ENCODE data around the gene SPINT3.
"Not testable (repeated sequence)": the region's sequence is repeated elsewhere in the genome, so short reads cannot be mapped to it uniquely, and the experiment has no call there.

Gene SPINT3

DNA sequence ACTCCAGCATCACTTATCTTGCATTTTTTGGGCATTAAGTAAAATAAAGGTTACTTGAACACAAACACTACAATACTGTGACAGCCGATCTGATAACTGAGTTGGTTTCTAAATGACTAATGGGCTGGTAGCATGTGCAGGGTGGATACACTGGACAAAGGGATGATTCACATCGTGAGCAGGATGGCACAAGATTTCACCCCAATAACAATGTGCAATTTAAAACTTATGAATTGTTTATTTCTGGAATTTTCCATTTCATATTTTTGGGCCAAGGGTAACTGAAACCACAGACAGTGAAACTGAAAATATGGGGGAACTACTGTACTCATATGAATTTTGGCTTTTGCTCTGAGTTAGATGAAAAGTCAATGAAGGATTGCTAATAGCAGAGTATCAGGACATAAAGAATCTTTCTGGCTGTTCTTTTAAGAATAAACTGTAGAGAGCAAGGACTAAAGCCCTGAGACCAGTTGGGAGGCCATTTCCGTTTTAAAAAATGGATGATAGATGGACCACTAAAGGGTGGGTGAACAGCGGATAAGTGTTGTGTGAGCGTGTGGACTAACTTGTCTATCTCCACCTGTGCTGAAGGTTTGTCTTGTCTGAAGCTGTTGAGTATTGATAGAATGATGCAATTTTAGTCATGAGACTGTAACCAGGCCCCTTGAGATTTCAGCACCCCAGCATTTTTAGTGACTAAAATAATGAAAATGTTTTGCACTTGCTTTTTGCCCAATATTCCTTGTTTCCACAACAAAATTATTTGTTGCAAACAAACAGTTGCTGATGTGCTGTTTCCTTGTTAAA lies 8.2 kb downstream of the SPINT3 start:
- in situ Hi-C loops (cut with MboI; ENCODE audit: low pct_unique_long_range_greater_than_20kb, low sequenced_read_pairs), result no loop called here
- no peak for DNase-seq

DNA sequence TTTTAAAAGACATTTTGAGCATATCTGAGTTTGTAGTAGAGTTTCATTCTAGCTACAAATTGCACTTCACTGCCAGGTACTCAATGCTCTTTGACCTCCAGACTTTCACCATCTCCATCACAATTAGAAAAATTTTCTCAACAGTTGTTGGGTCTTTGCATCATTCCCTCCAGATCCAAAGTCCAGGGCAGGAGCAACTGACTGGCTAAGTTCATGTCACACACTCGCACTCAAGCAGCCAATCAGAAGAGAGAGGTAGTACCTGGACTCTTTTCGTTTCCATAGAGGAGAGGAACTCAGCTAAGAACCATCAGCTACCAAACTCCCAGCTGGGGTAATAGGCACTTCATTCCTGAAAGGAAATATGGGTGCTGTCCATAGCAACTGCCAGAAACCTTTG lies 9.0 kb downstream of the SPINT3 start:
- DNase-seq, result no peak
- in situ Hi-C loops (cut with MboI; ENCODE audit: low pct_unique_long_range_greater_than_20kb, low sequenced_read_pairs), result no loop called here

DNA sequence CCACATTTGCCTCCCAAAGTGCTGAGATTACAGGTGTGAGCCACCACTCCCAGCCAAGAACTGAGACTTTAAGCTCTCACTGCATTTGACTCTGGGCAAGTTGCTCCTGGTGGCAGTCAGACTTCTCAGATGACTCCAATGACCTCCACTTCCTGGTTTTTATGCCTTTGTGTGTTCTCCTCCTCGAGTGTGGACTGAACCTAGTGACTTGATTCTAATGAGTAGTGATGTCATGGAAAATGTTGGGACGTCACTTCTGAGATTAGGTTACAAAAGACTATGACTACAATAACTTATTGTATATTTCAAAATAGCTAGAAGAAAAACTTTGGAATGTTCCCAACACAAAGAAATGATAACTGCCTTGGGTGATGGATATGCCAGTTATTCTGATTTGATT lies 12.0 kb downstream of the SPINT3 start:
- in situ Hi-C loops (cut with MboI; ENCODE audit: low pct_unique_long_range_greater_than_20kb, low sequenced_read_pairs), result no loop called here

DNA sequence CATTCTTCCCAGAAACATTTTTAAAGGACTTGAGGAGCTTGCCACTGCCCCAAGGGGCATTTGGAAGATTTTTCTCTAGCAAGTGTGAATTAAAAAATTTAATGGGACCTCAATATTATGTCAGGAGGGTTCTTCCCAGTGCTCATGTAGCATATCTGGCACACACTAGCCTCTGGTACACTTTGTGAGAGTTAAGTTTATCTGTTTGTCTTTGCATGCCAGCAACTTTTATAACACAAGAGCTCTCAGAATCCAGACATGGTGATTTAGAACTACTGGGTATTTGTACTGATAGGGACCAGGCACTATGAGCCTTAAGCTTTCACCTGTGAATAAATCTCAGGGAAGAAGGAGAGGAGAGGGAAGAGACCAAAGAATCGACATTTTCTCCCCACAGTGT lies 12.9 kb downstream of the SPINT3 start:
- in situ Hi-C loops (cut with MboI; ENCODE audit: low pct_unique_long_range_greater_than_20kb, low sequenced_read_pairs), result no loop called here
- DNase-seq, result no peak

More for the DNA sequence above, 12.0 kb downstream of the SPINT3 start:
- no peak for DNase-seq

DNA sequence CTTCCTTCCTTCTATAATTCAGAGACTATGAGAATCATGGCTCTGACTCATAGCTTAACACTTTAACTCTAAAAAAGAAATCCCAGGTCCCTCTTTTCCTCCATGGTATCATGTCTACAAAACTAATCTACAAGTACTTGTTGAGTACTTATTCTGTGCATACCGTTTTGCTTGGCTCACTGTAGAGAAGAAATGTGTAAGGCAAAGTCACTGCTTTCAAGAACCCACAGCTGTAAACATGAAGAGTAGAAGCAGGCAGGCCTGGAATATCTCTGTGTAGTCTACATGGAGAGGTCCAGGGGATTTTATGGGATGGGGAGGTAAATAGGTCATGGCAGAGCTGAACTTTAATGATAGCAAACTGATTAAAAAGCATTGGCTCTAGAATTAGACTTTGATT lies 13.8 kb downstream of the SPINT3 start:
- in situ Hi-C loops (cut with MboI; ENCODE audit: low pct_unique_long_range_greater_than_20kb, low sequenced_read_pairs), result no loop called here
- DNase-seq, result no peak

DNA sequence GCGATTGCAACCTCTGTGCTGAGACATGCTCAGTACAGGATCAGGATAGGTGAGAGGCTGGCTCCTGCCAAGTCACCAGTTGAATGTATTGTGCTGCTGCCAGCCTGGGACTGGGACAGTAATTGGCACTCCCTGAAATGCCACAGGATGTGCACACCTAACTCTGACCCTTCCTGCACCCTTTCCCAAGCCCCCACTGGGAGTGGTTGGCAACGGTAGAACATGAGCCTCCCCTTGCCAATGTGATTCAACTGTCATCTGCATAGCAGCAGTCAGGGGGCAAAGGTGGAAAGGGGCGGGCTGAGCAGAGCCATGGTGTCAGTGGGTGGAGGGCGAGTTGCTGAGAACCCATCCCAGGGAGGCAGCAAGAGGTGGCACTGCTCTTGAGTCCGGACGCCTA lies 15.4 kb downstream of the SPINT3 start:
- no peak for DNase-seq
- in situ Hi-C loops (cut with MboI; ENCODE audit: low pct_unique_long_range_greater_than_20kb, low sequenced_read_pairs), result no loop called here

DNA sequence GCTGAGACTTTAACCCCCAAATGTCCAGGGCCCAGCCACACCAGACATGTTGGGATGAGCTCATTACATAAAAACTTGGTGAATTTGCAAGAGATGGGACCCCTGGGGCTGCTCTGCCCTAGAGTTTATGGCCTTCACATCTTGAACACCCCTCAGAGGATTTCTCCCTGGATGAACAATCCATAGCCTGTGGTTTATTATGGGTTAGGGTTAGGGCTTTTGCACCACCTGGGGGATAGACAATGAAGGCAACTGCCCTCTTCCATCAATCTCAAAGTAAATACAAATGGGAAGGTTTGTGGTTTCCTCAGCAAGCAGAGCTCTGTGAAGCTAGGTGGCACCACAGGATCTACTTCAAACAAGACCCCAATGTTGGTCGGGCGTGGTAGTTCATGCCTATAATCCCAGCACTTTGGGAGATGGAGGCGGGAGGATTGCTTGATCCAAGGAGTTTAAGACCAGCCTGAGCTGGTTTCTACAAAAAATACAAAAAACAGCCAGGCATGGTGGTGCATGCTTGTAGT lies 17.4 kb downstream of the SPINT3 start:
- in situ Hi-C loops (cut with MboI; ENCODE audit: low pct_unique_long_range_greater_than_20kb, low sequenced_read_pairs), result no loop called here
- no peak for DNase-seq

DNA sequence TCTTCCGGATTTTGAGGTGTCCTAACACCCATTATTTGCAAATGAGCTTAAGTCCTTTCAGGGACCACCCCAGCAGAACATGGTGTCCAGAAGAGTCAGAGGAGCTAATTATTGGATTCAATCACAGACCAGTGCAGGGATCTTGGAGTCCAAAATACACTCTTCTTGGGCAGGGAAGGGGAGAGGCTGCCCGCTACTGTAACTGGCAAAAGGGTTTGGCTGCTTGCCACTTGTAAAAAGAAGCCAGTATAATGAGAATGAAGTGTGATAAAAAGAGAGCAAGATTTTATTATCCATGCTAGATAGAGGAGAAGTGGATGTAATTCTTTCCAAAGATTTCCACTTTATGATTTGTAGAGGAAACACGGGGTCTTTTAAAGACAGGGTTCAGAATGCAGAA lies 19.3 kb downstream of the SPINT3 start:
- in situ Hi-C loops (cut with MboI; ENCODE audit: low pct_unique_long_range_greater_than_20kb, low sequenced_read_pairs), result no loop called here
- DNase-seq, result no peak

DNA sequence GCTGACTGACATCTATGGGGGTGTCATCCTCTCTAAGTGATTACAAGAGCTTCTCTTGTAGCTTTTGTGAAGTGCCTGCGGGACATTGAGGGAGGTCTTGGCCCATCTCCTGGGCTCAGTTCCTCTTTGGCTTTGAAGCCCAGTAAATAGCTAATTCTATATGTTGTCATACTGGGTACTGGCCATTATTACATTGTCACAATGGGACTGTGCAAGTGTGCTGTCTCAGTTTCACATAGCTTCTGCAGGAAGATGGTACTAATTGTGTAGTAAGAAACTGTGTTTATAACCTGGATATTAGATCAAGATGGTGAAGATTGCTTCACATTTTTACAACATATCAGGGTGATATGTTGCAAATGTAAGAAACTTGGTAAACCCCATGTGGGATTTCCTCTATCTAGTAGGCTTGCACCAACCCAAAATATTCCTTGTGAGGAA lies 19.9 kb downstream of the SPINT3 start:
- DNase-seq, result no peak
- in situ Hi-C loops (cut with MboI; ENCODE audit: low pct_unique_long_range_greater_than_20kb, low sequenced_read_pairs), result no loop called here

DNA sequence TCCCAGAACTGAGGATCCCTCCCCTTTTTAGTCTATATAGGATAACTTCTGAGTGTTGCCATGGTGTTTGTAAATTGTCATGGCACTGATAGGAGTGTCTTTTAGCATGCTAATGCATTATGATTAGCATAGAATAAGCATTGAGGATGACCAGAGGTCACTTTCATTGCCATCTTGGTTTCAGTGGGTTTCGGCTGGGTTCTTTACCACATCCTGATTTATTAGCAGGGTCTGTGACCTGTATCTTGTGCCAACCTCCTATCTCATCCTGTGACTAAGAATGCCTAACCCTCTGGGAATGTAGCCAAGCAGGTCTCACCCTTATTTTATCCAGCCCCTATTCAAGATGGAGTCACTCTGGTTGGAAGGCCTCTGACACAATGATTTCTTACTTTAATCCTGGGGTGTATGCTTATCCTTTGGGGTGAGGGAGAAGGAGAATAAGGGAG lies 26.3 kb downstream of the SPINT3 start:
- no peak for DNase-seq
- in situ Hi-C loops (cut with MboI; ENCODE audit: low pct_unique_long_range_greater_than_20kb, low sequenced_read_pairs), result no loop called here

DNA sequence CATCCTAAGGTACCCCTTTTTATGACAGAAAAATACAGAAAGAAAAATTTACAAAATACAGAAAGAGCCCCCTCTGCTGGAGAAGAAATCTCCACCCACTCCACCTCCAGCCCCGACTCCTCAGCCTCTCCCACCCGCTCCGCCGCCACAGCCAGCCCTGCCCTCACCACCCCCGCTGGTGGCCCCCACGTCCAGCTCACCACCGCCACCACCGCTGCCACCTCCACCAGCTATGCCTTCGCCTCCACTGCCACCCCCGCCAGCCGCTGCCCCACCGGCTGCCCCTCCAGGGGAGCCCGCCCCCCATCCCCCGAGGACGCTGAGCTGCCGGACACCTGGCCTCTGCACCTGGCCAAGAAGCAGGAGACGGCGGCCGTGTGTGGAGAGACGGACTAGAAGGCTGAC lies 28.2 kb downstream of the SPINT3 start:
- DNase-seq, result peak; percentile 48
- in situ Hi-C loops (cut with MboI; ENCODE audit: low pct_unique_long_range_greater_than_20kb, low sequenced_read_pairs), result no loop called here

DNA sequence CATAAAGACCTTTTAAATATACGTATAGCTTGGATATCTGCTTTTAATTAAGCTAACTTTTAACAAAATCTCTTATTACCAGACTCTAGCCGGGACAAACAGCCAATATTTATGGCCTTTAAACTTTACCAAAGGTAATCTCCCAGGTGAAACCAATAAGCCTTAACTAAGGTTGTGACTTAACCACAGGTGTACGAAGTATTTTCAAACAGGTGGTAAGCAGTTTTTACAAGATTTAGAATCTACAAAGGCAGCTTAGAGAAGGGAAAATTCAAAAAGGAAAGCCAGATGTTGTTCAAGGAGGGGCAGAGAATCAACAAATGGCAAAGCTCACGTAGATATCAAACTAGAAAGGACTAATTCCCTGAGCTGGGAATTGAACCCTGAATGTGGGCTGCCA lies 30.0 kb downstream of the SPINT3 start:
- no peak for DNase-seq
- in situ Hi-C loops (cut with MboI; ENCODE audit: low pct_unique_long_range_greater_than_20kb, low sequenced_read_pairs), result no loop called here

DNA sequence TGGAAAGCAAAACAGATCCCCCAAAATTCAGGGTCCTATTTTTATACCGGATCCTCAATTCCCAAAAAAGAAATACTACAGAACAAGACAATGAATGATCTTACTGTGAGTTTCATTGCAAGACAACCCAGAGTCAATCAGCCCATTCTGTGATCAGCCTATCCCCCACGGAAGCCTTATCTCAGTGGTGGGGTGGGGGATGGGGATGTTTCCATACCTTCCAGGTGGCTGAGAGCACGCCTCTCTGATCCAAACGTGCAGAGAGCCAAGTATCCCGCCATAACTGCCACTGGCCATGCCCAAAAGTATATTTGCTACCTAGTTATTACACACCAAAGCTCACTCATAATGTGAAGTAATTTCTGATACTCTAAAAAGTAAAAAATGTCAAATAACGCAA lies 30.7 kb downstream of the SPINT3 start:
- in situ Hi-C loops (cut with MboI; ENCODE audit: low pct_unique_long_range_greater_than_20kb, low sequenced_read_pairs), result no loop called here
- DNase-seq, result no peak

DNA sequence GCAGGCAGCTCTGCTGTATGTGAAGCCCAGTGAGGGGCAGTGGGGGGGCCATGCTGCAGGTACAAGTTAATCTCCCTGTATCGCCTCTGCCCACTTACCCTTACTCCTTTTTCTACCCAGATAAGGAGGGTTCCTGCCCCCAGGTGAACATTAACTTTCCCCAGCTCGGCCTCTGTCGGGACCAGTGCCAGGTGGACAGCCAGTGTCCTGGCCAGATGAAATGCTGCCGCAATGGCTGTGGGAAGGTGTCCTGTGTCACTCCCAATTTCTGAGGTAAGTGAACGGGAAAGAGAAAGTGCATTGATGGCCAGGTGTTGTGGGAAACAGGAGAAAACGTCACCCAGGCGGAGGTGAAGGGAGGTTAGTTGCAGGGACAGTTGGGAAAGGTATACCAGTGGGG lies 35.6 kb downstream of the SPINT3 start:
- in situ Hi-C loops (cut with MboI; ENCODE audit: low pct_unique_long_range_greater_than_20kb, low sequenced_read_pairs), result no loop called here
- DNase-seq, result no peak

DNA sequence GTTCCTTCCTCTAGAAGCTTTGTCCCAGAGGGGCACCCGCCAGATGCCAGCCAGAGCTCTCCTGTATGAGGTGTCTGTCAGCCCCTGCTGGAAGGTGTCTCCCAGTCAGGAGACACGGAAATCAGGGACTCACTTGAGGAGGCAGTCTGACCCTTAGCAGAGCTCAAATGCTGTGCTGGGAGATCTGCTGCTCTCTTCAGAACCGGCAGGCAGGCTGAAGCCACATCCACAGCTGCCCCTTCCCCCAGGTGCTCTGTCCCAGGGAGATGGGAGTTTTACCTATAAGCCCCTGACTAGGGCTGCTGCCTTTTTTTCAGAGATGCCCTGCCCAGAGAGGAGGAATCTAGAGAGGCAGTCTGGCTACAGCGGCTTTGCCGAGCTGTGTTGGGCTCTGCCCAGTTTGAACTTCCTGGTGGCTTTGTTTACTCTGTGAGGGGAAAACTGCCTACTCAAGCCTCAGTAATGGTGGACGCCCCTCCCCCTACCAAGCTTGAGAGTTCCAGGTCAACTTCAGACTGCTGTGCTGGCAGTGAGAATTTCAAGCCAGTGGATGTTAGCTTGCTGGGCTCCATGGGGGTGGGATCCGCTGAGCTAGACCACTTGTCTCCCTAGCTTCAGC lies 37.8 kb downstream of the SPINT3 start:
- DNase-seq; in situ Hi-C loops (cut with MboI; ENCODE audit: low pct_unique_long_range_greater_than_20kb, low sequenced_read_pairs): not testable (repeated sequence)

DNA sequence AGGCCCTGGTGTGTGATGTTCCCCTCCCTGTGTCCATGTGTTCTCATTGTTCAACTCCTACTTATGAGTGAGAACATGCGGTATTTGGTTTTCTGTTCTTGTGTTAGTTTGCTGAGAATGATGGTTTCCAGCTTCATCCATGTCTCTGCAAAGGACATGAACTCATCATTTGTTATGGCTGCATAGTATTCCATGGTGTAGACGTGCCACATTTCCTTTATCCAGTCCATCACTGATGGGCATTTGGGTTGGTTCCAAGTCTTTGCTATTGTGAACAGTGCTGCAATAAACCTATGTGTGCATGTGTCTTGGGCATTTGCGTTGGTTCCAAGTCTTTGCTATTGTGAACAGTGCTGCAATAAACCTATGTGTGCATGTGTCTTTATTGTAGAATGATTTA lies 43.1 kb downstream of the SPINT3 start:
- in situ Hi-C loops (cut with MboI; ENCODE audit: low pct_unique_long_range_greater_than_20kb, low sequenced_read_pairs); DNase-seq: not testable (repeated sequence)

DNA sequence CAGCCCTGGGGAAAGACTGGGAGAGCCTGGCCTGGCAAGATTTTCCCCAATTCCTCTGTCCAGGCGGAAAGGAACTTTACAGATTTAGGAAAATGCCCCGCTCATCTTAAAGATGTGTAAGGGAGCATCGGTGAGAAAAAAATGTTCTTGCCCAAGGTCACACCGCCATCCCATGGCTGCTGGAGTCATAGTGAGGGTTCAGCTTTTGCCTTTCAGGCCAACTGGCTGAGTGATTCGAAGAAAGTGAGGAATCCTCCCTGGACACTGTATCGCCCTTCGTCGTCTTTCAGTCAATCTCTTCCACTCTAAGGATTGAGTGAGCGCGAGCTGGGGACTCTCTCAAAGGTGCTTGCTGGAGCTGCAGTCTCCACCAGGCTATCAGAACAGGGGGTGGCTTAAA lies 44.5 kb downstream of the SPINT3 start:
- in situ Hi-C loops (cut with MboI; ENCODE audit: low pct_unique_long_range_greater_than_20kb, low sequenced_read_pairs), result no loop called here
- no peak for DNase-seq

DNA sequence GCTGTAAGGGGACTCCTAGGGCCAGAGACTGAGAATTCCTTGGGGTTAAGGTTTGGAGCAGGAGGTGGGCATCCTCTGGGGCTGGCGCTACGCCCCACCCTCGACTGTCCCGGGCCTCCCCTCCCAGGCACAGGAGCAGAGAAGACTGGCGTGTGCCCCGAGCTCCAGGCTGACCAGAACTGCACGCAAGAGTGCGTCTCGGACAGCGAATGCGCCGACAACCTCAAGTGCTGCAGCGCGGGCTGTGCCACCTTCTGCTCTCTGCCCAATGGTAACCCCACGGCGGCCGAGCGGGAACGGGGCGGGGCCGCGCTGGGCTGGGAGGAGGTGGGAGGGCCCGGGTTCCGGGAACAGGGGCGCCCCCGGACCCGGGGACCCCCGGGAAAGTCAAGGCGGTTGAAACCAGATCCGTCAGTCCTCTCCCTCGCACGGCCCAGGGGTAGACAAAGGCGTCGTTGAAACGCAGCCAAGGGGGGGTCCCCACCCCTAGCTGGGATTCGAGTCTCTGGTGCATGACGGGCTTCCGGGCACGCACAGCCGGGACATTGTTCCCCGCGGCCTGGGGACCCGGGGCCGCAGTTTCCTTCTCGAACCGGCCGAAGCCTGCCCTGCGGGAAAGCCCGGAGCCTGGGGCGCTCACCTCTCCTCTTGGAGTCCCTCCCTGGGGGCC lies 45.0 kb downstream of the SPINT3 start:
- in situ Hi-C loops (cut with MboI; ENCODE audit: low pct_unique_long_range_greater_than_20kb, low sequenced_read_pairs), result no loop called here

DNA sequence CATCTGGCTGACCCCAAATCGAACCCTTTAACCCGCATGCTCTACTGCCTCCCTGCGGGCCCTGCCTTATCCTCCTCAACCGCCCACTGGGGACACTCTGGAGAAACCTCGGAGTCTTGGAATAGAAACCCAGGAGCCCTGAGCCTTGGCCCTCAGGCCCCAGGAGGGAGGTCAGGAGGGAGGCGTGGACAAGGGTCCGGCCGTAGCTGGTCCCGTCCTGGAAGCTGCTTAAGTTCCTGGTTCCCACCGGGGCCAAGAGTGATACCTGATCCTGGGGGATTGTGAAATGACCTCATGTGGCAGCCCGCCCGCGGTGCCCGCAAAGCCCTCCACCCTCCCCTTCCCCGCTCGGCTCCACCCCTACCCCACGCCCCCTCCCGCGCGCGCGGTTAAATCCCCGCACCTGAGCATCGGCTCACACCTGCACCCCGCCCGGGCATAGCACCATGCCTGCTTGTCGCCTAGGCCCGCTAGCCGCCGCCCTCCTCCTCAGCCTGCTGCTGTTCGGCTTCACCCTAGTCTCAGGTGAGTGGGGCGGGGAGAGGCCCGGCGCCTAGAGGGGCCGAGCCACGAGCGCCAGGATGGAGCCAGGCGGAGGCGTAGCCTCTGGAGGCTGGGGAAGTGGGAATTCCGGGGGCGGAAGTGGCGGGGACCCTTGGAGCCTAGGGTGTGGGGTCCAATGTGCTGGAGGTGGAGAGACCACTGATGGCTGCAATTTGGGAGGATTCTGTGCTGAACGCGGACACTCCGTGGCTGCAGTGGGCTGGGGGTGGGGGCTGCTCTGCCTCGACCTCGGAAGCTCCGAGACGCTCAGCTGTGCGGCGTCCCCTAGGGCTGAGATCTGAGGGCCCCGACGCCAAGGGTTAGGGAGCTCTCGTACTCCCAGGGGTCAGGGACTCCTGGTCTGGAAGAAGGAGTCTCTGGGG lies 45.8 kb downstream of the SPINT3 start, which contains the start of gene WFDC2:
TSS of gene WFDC2 (plus strand) at position 418 of the 926 bp plus-strand sequence. CDS start at position 447, 29 bp downstream.
- no peak for DNase-seq

More for the DNA sequence above, 45.0 kb downstream of the SPINT3 start:
- DNase-seq, result peak; percentile 27

More for the DNA sequence above, 45.8 kb downstream of the SPINT3 start, which contains the start of gene WFDC2:
- in situ Hi-C loops (cut with MboI; ENCODE audit: low pct_unique_long_range_greater_than_20kb, low sequenced_read_pairs), result no loop called here

Measured in KBM-7 (cell line).